GM12878 (cell line): Measurements from ENCODE around the gene DENND4C. TPM values are rescaled to one million over a fixed set of nuclear protein-coding genes. Genes with fewer than 3 reads are reported as not detected.

Experiments used
- ATAC-seq: fragments of 200-7000 bp; cut with Tn5 transposase; 3 replicates; pipeline ENCODE4 v1.9.1; 2020; ENCODE audit warnings: mild to moderate bottlenecking, moderate library complexity
- BruUV-seq: library from RNA; stranded (reverse); fragments of 400-500 nt; replicated peaks from 2 replicates; lab custom pipeline; 2021; lab: Mats Ljungman, UMichigan
- CTCF ChIA-PET: fragments of 300-600 bp; sonication (Branson Sonifier 250); formaldehyde crosslinking; extraction: SDS; loops from one replicate; lab custom pipeline; 2021; ENCODE audit warnings: inconsistent platforms; lab: Yijun Ruan, JAX
- POLR2A ChIA-PET: fragments of 350-600 bp; formaldehyde crosslinking; extraction: SDS; loops from one replicate; lab custom pipeline; 2021; ENCODE audit warnings: inconsistent platforms; lab: Charles Lee
- RAD21 ChIA-PET: fragments of 300-600 bp; sonication (Branson Sonifier 250); formaldehyde crosslinking; loops from one replicate; lab custom pipeline; 2023; ENCODE audit warnings: antibody characterized with exemption; ENCODE audit not compliant: unreplicated experiment; lab: Charles Lee
- SMC1A ChIA-PET: fragments of 300-600 bp; sonication (Branson Sonifier 250); formaldehyde crosslinking; loops from one replicate; lab custom pipeline; 2023; ENCODE audit not compliant: unreplicated experiment, uncharacterized antibody; lab: Charles Lee
- DNase-seq: peaks from one replicate; pipeline ENCODE4 v3.0.0-alpha.2; 2011; ENCODE audit warnings: low read depth, low spot score
- FAIRE-seq: peaks from 3 replicates; lab custom pipeline; 2011; peaks lifted over from hg19 to GRCh38; lab: Jason Lieb, UNC
- H2AFZ ChIP-seq: 2 replicates; pipeline ENCODE4 v1.6.0; 2011; ENCODE audit warnings: low read depth, low read length, control low read depth; ENCODE audit not compliant: control insufficient read depth
- H3K27ac ChIP-seq: 2 replicates; pipeline ENCODE4 v1.5.1; 2011; ENCODE audit warnings: control low read depth; ENCODE audit not compliant: control insufficient read depth, insufficient read depth
- H3K27me3 ChIP-seq, 2 experiments: replicated peaks in 1 of 2; 2 replicates each; pipeline versions ENCODE4 v1.6.0 to v1.6.1; 2011; ENCODE audit warnings: low read length in 1 of 2; ENCODE audit not compliant: control insufficient read depth in 2 of 2, insufficient read depth in 2 of 2
- H3K36me3 ChIP-seq, 2 experiments: 2 replicates each; pipeline ENCODE4 v1.5.1; 2011; ENCODE audit warnings: low read length in 1 of 2; ENCODE audit not compliant: control insufficient read depth in 2 of 2, insufficient read depth in 2 of 2
- H3K4me1 ChIP-seq: 2 replicates; pipeline ENCODE4 v1.6.1; 2011; ENCODE audit warnings: mild to moderate bottlenecking, low read length, moderate library complexity, mixed read lengths; ENCODE audit not compliant: control insufficient read depth, insufficient read depth
- H3K4me2 ChIP-seq: 2 replicates; pipeline ENCODE4 v1.6.0; 2011; ENCODE audit warnings: control low read depth; ENCODE audit not compliant: control insufficient read depth, insufficient read depth
- H3K4me3 ChIP-seq: fragments of 200-600 bp; sonication (generic); 2 replicates; pipeline ENCODE4 v1.5.1; 2016
- H3K79me2 ChIP-seq: 2 replicates; pipeline ENCODE4 v1.6.0; 2011; ENCODE audit warnings: low read length; ENCODE audit not compliant: control insufficient read depth, insufficient read depth
- H3K9ac ChIP-seq: 2 replicates; pipeline ENCODE4 v1.8.0; 2011; ENCODE audit warnings: low read length, control low read depth, mixed read lengths; ENCODE audit not compliant: control insufficient read depth, insufficient read depth
- H3K9me3 ChIP-seq: replicated peaks from 3 replicates; pipeline ENCODE4 v1.5.1; 2011; ENCODE audit warnings: mild to moderate bottlenecking, low read length; ENCODE audit not compliant: control insufficient read depth, insufficient read depth
- H4K20me1 ChIP-seq: 2 replicates; pipeline ENCODE4 v1.6.0; 2011; ENCODE audit not compliant: control insufficient read depth, insufficient read depth
- CREM ChIP-seq: IDR thresholded peaks from 2 replicates; pipeline ENCODE4 v1.6.1; 2014; ENCODE audit warnings: antibody characterized with exemption, low read depth
- EGR1 ChIP-seq, 2 experiments: IDR thresholded peaks; 1 replicate in 1 of 2; 2 replicates in 1 of 2; pipeline ENCODE4 v1.6.1; 2011 to 2012; ENCODE audit warnings: low read depth in 2 of 2, low read length in 2 of 2, borderline replicate concordance in 1 of 2, mild to moderate bottlenecking in 1 of 2, moderate library complexity in 1 of 2
- GABPA ChIP-seq: IDR thresholded peaks from 2 replicates; pipeline ENCODE4 v1.6.1; 2014; ENCODE audit warnings: antibody characterized with exemption, low read depth, mild to moderate bottlenecking, inconsistent platforms
- IKZF2 ChIP-seq, 2 experiments: fragments of 450-650 bp; IDR thresholded peaks; 2 replicates each; pipeline ENCODE4 v1.6.1; 2017; ENCODE audit warnings: mild to moderate bottlenecking in 2 of 2, moderate library complexity in 2 of 2
- LARP7 ChIP-seq: fragments of 450-650 bp; IDR thresholded peaks from 2 replicates; pipeline ENCODE4 v1.6.1; 2017; ENCODE audit warnings: mild to moderate bottlenecking
- RUNX3 ChIP-seq: IDR thresholded peaks from 2 replicates; pipeline ENCODE4 v1.6.1; 2012; ENCODE audit warnings: low read length, inconsistent platforms
- SIX5 ChIP-seq: IDR thresholded peaks from 2 replicates; pipeline ENCODE4 v1.6.1; 2011; ENCODE audit warnings: mild to moderate bottlenecking, low read depth, low read length, moderate library complexity; ENCODE audit not compliant: severe bottlenecking
- WGBS: methylation state at CpG from one replicate; pipeline ENCODE4 v1.1.6; 2016; ENCODE audit warnings: low lambda C conversion rate; ENCODE audit not compliant: insufficient replicate concordance, insufficient coverage; ENCODE audit errors: missing lambda C conversion rate; 5-methylcytosine and 5-hydroxymethylcytosine counted together
- in situ Hi-C: fragments of 300-500 bp; cut with MboI; formaldehyde crosslinking; loops from 9 replicates; pipeline ENCODE4 v1.14.3; 2018; ENCODE audit warnings: mixed read lengths
- intact Hi-C: fragments of 100-400 bp; cut with micrococcal nuclease; formaldehyde crosslinking; loops from one replicate; pipeline ENCODE4 v1.14.2; 2022; ENCODE audit not compliant: unreplicated experiment
- polyA plus RNA-seq, 11 experiments: library from polyadenylated mRNA; depleted of rRNA in 4 of 11; unstranded in 6 of 11; stranded (reverse) in 5 of 11; fragments of >200 nt; fragmentation: Nextera tagmentation in 4 of 11; fragmentation: Illumina TruSeq in 1 of 11; extraction: Ambion mirVana in 4 of 11; extraction: Trizol in 1 of 11; gene quantifications; 1 replicate in 1 of 11; 2 replicates in 10 of 11; pipeline versions ENCODE4 v1.2.1 to v1.2.3, GENCODE V29; 2011 to 2016; ENCODE audit warnings: inconsistent platforms in 2 of 11, missing spikeins in 2 of 11, low read depth in 1 of 11
- total RNA-seq, 4 experiments: library from RNA; depleted of rRNA in 3 of 4; stranded (reverse); fragments of >200 nt in 3 of 4; fragmentation: Illumina TruSeq in 1 of 4; extraction: Trizol in 1 of 4; gene quantifications; 2 replicates each; pipeline versions ENCODE4 v1.2.1 to v1.2.3, GENCODE V29; 2013 to 2021
- TF ChIP-seq, protein P1 (sequence below): IDR thresholded peaks from 2 replicates; pipeline ENCODE4 v1.6.1; 2012; ENCODE audit warnings: low read depth, low read length, improper control_type of control experiment
- TF ChIP-seq, protein P2 (sequence below): fragments of 150-350 bp; IDR thresholded peaks from 2 replicates; pipeline ENCODE4 v1.6.1; 2016; ENCODE audit warnings: low read depth, low read length

The DENND4C gene
- total and polyA plus RNA-seq, 10 of the 15 experiments (the other 5 are each of a cell fraction or from before 2014, with no cell fraction given): 8.2 to 49.3 (median 24.7) TPM

- Histone ChIP-seq H3K9ac (no peak overlapping the region), H3K36me3 (no peaks in the 10 kb centered on the region), H3K4me2 (no peak overlapping the region), H3K27me3 (no peaks in the 10 kb centered on the region), H4K20me1 (no peaks in the 10 kb centered on the region), H2AFZ (no peak overlapping the region), H3K4me1 (no peaks in the 10 kb centered on the region), H3K27ac (no peak overlapping the region), H3K79me2 (no peaks in the 10 kb centered on the region), H3K9me3 (no peaks in the 10 kb centered on the region), H3K4me3 (no peak overlapping the region)
- BruUV-seq: no TSS peak
- ChIA-PET SMC1A (no interaction called here), CTCF (interaction anchor here (0.6 kb wide), 1 partner anchor 280 kb away, joined by 3 read pairs; no protein-coding TSS in a partner anchor), POLR2A (interaction anchor here (1.2 kb wide), 1 partner anchor 15 kb away, joined by 3 read pairs; no protein-coding TSS in a partner anchor), RAD21 (no interaction called here)
- FAIRE-seq (no peak), ATAC-seq (no peak), DNase-seq (no peak)
- 43% methylated on average over 2 of the region's 2 CpGs for WGBS
- in situ Hi-C loops (no loop called here), intact Hi-C loops (no loop called here)
- no peak for TF ChIP-seq LARP7
- TF ChIP-seq, protein P1, sequence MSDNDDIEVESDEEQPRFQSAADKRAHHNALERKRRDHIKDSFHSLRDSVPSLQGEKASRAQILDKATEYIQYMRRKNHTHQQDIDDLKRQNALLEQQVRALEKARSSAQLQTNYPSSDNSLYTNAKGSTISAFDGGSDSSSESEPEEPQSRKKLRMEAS: no peak
- no peak for TF ChIP-seq RUNX3
- no peak for TF ChIP-seq IKZF2 (IDR thresholded peaks at IDR 0.05)
- TF ChIP-seq SIX5: no peak
- TF ChIP-seq, protein P2, sequence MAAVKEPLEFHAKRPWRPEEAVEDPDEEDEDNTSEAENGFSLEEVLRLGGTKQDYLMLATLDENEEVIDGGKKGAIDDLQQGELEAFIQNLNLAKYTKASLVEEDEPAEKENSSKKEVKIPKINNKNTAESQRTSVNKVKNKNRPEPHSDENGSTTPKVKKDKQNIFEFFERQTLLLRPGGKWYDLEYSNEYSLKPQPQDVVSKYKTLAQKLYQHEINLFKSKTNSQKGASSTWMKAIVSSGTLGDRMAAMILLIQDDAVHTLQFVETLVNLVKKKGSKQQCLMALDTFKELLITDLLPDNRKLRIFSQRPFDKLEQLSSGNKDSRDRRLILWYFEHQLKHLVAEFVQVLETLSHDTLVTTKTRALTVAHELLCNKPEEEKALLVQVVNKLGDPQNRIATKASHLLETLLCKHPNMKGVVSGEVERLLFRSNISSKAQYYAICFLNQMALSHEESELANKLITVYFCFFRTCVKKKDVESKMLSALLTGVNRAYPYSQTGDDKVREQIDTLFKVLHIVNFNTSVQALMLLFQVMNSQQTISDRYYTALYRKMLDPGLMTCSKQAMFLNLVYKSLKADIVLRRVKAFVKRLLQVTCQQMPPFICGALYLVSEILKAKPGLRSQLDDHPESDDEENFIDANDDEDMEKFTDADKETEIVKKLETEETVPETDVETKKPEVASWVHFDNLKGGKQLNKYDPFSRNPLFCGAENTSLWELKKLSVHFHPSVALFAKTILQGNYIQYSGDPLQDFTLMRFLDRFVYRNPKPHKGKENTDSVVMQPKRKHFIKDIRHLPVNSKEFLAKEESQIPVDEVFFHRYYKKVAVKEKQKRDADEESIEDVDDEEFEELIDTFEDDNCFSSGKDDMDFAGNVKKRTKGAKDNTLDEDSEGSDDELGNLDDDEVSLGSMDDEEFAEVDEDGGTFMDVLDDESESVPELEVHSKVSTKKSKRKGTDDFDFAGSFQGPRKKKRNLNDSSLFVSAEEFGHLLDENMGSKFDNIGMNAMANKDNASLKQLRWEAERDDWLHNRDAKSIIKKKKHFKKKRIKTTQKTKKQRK: no peak
- TF ChIP-seq CREM: no peak
- no peak for TF ChIP-seq GABPA
- no peak for TF ChIP-seq EGR1 (IDR thresholded peaks at IDR 0.05; ENCODE audit: borderline replicate concordance in 1 of 2, low read depth in 2 of 2, low read length in 2 of 2)
Observed at GRCh38 chr9:19216466-19216865, 14.0 kb upstream of the DENND4C start.
